HS-27A (cell line): ENCODE data around the gene TBX5.
"Not testable (repeated sequence)": the region's sequence is repeated elsewhere in the genome, so short reads cannot be mapped to it uniquely, and the experiment has no call there.

ENCODE experiments used
- DNase-seq: peaks from one replicate; pipeline ENCODE4 v3.0.0-alpha.2; 2012; ENCODE audit warnings: low read depth, missing footprints

TBX5 gene

GRCh38 chr12:114371733-114372132 is 34.2 kb downstream of the TBX5 start:
- DNase-seq = no peak

GRCh38 chr12:114371250-114371649 is 34.7 kb downstream of the TBX5 start:
- no peak for DNase-seq

- no peak for DNase-seq
These were observed 37.1 kb downstream of the TBX5 start for GRCh38 chr12:114368685-114369452.

GRCh38 chr12:114361992-114362391 is 44.0 kb downstream of the TBX5 start:
- no peak for DNase-seq

GRCh38 chr12:114361545-114361944 is 44.4 kb downstream of the TBX5 start:
- DNase-seq = no peak

- DNase-seq = no peak
These were observed 45.5 kb downstream of the TBX5 start for GRCh38 chr12:114360485-114360884.

GRCh38 chr12:114355389-114356088 is 50.4 kb downstream of the TBX5 start:
- DNase-seq = no peak

GRCh38 chr12:114349239-114349638 is 56.7 kb downstream of the TBX5 start:
- DNase-seq = not testable (repeated sequence)

- DNase-seq = no peak
These were observed 58.1 kb downstream of the TBX5 start for GRCh38 chr12:114347861-114348260.

GRCh38 chr12:114344831-114345230 is 61.1 kb downstream of the TBX5 start:
- DNase-seq = no peak

GRCh38 chr12:114344303-114344663 is 61.7 kb downstream of the TBX5 start:
- DNase-seq = no peak

- DNase-seq = no peak
These were observed 62.2 kb downstream of the TBX5 start for GRCh38 chr12:114343585-114344302.

- DNase-seq = no peak
These were observed 63.3 kb downstream of the TBX5 start for GRCh38 chr12:114342656-114343055.

- no peak for DNase-seq
These were observed 64.3 kb downstream of the TBX5 start for GRCh38 chr12:114341635-114342034.

- no peak for DNase-seq
These were observed 65.7 kb downstream of the TBX5 start for GRCh38 chr12:114340231-114340630.

- DNase-seq = no peak
These were observed 66.3 kb downstream of the TBX5 start for GRCh38 chr12:114339626-114340025.

- no peak for DNase-seq
These were observed 70.3 kb downstream of the TBX5 start for GRCh38 chr12:114335607-114336006.

GRCh38 chr12:114334395-114334794 is 71.5 kb downstream of the TBX5 start:
- no peak for DNase-seq

- DNase-seq = no peak
These were observed 77.7 kb downstream of the TBX5 start for GRCh38 chr12:114328292-114328691.

- no peak for DNase-seq
These were observed 78.2 kb downstream of the TBX5 start for GRCh38 chr12:114327765-114328164.

- no peak for DNase-seq
These were observed 84.4 kb downstream of the TBX5 start for GRCh38 chr12:114321524-114321923.

GRCh38 chr12:114320968-114321367 is 85.0 kb downstream of the TBX5 start:
- no peak for DNase-seq

- DNase-seq = no peak
These were observed 85.8 kb downstream of the TBX5 start for GRCh38 chr12:114320101-114320500.
